ENCODE data around the gene IL17B.

- TF ChIP-seq CTCF (IDR thresholded peaks at IDR 0.05; ENCODE audit: low read depth, low read length, poor library complexity, severe bottlenecking) (no peak), EZH2phosphoT487 (IDR thresholded peaks at IDR 0.05; ENCODE audit: borderline replicate concordance, low read length) (no peak)
Measured at GRCh38 chr5:149421372-149421685, 42.2 kb upstream of the IL17B start.

Data from DOHH2 (cell line).